PFSK-1 (cell line): ENCODE measurements around the gene OGA.

ENCODE experiments used
- FOXP2 ChIP-seq: optimal IDR thresholded peaks from 2 replicates; pipeline ENCODE3; 2011; ENCODE audit warnings: borderline replicate concordance, control low read depth, inconsistent platforms; ENCODE audit not compliant: insufficient read depth; ENCODE audit errors: extremely low read length, extremely low read depth
- POLR2AphosphoS5 ChIP-seq: IDR thresholded peaks from 2 replicates; pipeline ENCODE4 v1.6.1; 2012; ENCODE audit warnings: low read depth, mild to moderate bottlenecking, control low read depth, low read length, moderate library complexity
- REST ChIP-seq, 2 experiments: IDR thresholded peaks; 2 replicates each; pipeline versions ENCODE4 v1.6.1 to v1.8.0; 2011 to 2012; ENCODE audit warnings: low read depth in 2 of 2, low read length in 2 of 2, control low read depth in 1 of 2, inconsistent platforms in 1 of 2, mild to moderate bottlenecking in 1 of 2, moderate library complexity in 1 of 2; ENCODE audit not compliant: insufficient read depth in 1 of 2
- SIN3A ChIP-seq: IDR thresholded peaks from 2 replicates; pipeline ENCODE4 v1.6.1; 2012; ENCODE audit warnings: mild to moderate bottlenecking, low read length, moderate library complexity, borderline replicate concordance; ENCODE audit not compliant: insufficient read depth
- TAF1 ChIP-seq: IDR thresholded peaks from 2 replicates; pipeline ENCODE4 v1.6.1; 2012; ENCODE audit warnings: low read length, control low read depth, borderline replicate concordance; ENCODE audit not compliant: insufficient read depth

OGA gene

DNA sequence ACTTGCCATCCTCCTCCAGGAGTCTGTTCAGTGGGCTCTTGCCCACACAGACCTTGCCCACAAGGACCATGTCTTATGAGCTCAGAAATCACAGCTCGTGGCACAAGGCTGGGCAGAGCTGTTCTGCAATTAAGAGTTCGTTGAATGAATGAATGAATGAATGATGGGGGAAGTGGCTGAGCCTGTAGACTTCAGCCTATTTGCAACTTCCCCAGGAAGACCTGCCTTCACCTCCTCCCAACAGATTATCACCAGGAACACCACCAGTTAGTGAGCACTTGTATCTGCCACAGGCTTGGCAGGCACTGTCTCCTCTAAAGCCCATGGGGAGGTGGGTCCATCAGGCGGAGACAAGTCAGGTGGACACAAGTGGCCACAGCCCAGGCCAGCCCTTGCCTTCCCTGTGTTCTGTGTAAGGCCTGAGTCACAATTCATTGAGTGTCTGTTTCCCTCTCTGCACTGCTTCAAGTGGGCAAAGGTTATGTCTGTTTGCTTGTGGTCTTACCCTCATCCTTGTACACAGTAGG is 40.6 kb downstream of the OGA start:
- no peak for TF ChIP-seq REST (IDR thresholded peaks at IDR 0.05; ENCODE audit: insufficient read depth in 1 of 2, low read depth in 2 of 2, low read length in 2 of 2)
- TF ChIP-seq TAF1: no peak
- TF ChIP-seq SIN3A: no peak
- TF ChIP-seq POLR2AphosphoS5: no peak
- no peak for TF ChIP-seq FOXP2

DNA sequence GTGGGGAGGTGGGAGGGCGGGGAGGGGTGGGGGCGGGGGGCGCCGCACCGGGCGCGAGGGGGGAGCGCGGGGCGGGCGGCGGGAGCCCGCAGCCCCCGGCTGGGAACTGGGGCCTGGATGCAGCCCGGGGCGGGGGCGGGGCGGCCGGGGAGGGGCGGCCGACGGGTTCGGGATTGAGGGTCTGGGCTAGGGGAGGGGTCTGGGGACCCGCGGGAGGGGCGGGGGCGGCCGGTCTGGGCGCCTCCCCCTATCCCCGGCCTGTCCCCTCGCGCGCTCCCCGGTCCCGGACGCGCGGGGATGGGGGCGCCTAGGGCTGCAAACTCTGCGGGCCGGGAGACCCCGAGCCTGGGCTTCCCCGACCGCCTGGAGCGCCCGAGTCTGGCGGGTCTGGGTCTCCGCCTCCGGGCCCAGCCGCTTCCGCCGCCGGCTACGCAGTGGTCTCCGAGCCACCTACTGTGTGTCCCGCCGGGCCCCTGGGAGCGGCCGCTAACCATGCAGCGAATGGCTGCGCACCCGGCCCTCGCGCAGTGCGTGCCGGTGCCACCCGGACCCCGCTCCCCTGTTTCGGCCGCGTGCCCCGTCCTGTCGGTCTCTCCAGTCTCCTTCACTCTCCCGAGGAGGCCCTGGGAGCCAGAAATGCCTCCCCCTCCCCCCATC is 42.0 kb downstream of the OGA start:
- TF ChIP-seq TAF1: no peak
- no peak for TF ChIP-seq POLR2AphosphoS5
- no peak for TF ChIP-seq FOXP2
- TF ChIP-seq REST (IDR thresholded peaks at IDR 0.05; ENCODE audit: insufficient read depth in 1 of 2, low read depth in 2 of 2, low read length in 2 of 2): no peak
- no peak for TF ChIP-seq SIN3A

DNA sequence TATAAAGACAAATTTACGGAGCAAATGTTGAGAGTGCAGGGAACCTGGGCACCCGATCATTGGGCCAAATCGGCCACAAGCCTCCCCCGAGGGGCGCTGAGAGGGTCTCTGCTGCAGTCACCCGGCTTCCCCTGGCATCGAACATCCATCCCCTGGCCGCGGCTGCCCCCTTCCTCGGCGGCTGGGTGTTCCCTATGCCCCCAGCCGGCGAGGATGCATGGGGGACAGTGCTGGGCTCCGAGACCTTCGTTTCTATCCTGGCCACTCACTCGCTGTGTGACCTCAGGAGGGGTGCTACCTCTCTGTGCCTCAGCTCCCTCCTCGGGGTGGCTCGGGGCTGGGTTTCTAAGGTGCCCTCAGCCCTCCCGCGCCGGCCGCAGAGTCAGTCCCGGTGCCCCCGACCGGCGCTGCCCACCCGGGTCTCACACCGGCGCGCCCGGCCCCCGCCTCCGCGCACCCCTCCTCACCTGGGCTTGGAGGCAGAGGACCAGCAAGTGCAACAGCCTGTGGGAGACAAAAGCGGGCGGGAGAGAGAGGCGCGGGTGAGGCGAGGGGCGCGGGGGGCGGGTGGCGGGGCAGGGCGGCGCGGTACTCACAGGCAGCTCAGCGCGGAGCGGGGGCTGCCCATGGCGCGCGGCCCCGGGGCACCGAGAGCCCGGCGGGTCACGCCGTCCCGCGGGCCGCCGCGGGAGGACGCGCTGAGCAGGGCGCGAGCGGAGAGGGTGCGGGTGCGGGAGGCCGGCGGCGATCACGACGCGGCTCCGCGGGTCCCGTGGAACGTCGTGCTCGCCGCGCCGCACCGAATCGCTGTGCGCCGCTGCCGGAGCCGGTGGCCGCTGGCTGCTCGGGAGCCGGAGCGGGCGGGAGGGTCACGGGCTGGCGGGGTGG is 42.7 kb downstream of the OGA start, which contains the start of gene FGF8:
TSS of gene FGF8 (minus strand) at position 842 of the 888 bp plus-strand sequence. CDS start at position 628, 214 bp downstream.
- no peak for TF ChIP-seq SIN3A
- TF ChIP-seq REST (IDR thresholded peaks at IDR 0.05; ENCODE audit: insufficient read depth in 1 of 2, low read depth in 2 of 2, low read length in 2 of 2): no peak
- TF ChIP-seq FOXP2: no peak
- TF ChIP-seq POLR2AphosphoS5: no peak
- TF ChIP-seq TAF1: no peak

- no peak for TF ChIP-seq POLR2AphosphoS5
- no peak for TF ChIP-seq SIN3A
- no peak for TF ChIP-seq TAF1
- TF ChIP-seq REST (IDR thresholded peaks at IDR 0.05; ENCODE audit: insufficient read depth in 1 of 2, low read depth in 2 of 2, low read length in 2 of 2): no peak
- no peak for TF ChIP-seq FOXP2
Measured at GRCh38 chr10:101774589-101775272, 43.5 kb downstream of the OGA start.
